ENCODE data around the gene TTC7B.
"Not testable (repeated sequence)": the region's sequence is repeated elsewhere in the genome, so short reads cannot be mapped to it uniquely, and the experiment has no call there.

TTC7B gene

GRCh38 chr14:90815822-90816662 lies at the start of gene TTC7B:
TSS of gene TTC7B (minus strand) at chr14:90816430. CDS start at chr14:90816295, 135 bp downstream.
- peak; percentile 70 for DNase-seq

DNA sequence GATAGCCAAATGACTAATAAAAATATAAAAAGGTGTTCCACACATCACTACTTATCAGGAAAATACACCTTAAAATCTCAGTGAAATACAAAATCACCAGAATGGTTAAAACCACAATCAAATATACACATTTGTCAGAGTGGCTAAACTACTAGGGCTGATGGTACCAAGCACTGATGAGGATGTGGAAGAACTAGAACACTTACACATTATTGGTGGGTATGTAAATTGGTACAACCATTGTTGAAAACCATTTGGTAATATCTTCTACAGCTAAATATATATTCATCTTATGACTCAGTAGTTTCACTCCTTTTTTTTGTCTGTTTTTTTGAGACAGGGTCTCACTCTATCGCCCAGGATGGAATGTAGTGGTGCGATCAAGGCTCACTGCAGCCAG lies 48.5 kb upstream of the TTC7B start:
- DNase-seq = no peak

DNA sequence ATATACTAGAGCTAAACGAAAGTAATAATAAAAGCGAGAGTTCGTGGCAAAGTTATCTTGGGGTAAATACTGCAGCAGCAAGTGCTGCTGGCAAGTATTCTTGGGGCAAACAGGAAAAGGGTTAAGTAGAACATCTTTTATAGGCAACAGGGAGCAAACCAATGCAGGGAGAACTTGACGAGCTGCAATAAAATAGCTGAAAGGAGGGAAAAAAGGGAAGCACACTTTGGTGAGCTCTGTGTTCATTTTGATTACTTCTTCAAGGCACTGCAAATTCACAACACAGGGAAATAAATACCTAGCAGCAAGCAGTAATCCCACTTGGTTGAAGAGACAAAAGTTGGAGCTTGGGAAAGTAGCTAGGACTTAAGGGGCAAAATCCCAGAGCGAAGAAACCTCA lies 42.3 kb upstream of the TTC7B start:
- DNase-seq = no peak

DNA sequence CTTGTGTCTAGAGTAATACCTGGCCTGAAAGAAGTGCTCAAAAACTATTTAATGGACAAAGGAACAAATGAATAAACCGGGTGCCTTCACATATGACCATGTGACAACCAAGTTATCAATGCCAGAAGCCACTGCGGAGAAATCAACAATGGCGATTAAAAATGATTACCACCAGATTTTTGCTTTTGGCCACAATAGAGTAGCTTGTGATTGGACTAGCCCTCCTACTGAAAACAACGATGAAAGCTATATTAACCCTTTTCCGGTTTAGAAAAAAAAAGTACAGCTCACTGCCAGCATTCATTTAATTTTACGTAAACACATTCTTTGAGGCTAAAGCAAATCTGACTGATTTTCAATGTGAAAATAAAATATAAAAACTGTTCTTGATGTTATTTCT lies 41.6 kb upstream of the TTC7B start:
- no peak for DNase-seq

DNA sequence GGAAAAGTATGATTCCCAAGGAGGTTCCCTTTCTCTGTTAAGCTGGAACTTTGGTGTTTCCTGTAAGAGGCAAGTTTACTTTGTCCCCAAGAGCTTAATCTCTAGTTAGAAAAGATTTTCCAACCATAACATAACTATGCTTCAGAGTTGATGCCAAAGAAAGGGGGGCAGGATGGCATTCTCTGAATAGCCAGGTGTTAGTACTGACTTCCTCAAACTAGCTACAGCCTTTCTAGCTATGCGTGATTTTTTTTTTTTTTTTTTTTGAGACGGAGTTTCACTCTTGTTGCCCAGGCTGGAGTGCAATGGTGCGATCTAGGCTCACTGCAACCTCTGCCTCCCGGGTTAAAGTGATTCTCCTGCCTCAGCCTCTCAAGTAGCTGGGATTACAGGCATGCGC lies 39.9 kb upstream of the TTC7B start:
- not testable (repeated sequence) for DNase-seq

GRCh38 chr14:90853116-90853515 lies 36.9 kb upstream of the TTC7B start:
- DNase-seq = no peak

DNA sequence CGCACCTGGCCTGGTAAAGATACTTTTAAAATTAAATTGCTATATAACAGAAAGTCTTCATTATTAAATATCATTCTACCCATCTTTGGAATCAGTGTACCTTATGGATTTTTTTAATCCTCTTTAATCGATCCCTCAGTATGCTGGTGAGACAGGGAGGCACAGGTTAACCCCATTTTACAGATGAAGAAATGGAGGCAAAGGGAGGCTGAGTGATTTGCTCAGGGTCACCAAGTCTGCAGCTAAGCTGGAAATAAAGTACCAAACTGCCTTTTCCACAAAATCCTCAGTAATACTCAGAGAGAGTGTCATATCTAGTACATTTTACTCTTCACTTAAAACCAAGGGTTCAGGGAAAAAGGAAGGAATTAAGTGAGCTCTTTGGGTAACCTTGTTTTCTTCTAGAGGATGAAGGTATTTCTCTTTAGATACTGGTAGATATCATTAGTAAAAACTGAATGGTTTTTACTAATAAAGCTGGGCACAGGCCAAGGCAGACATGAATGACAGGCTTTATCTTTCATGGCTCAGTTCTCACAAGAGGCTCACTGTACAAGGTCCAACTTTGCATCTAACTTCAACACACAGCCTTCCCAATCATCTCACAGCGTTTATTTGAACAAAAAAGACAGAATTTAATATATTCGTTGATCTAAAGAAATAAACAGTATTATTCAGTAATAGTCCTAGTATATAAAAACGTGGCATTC lies 35.3 kb upstream of the TTC7B start:
- no peak for DNase-seq

GRCh38 chr14:90850487-90850886 lies 34.3 kb upstream of the TTC7B start:
- peak; percentile 14 for DNase-seq

- no peak for DNase-seq
These were observed 33.7 kb upstream of the TTC7B start for GRCh38 chr14:90849787-90850444.

GRCh38 chr14:90848944-90849731 lies 32.9 kb upstream of the TTC7B start:
- no peak for DNase-seq

- no peak for DNase-seq
These were observed 30.3 kb upstream of the TTC7B start for GRCh38 chr14:90846511-90846910.

GRCh38 chr14:90844321-90844720 lies 28.1 kb upstream of the TTC7B start:
- no peak for DNase-seq

DNA sequence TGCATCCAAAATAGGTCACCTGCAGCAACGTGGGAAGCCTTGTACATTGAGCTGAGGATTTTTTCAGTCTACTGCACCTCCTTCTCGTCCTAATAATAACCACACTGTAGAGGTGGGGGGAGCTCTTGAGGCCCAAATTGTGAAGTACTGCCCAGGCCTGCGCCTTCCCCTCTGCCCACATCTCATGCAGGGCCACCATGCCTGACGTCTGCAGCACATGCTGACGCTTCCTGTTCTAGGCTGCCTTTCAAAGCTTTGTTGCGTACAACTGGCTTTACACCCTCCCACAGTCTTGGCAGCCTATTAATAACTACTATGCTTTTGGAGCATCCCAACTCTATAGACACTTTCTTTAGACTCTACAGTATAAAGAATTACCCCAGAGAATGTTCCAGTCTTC lies 26.5 kb upstream of the TTC7B start:
- no peak for DNase-seq

DNA sequence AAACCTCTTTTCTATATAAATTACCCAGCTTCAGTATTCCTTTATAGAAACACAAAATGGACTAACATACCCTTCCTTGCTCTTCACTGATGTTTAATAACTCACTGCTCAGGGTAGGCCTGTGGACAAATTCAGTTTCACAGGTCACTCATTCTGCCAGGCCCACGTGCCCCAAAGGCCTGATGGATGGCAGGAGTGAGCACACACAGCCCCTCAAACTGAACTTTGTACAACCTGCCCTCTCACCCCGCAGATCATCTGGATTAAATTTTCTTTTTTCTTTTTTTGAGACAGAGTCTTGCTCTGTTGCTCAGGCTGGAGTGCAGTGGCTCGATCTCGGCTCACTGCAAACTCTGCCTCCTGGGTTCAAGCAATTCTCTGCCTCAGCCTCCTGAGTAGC lies 24.4 kb upstream of the TTC7B start:
- not testable (repeated sequence) for DNase-seq

GRCh38 chr14:90839889-90840266 lies 23.6 kb upstream of the TTC7B start:
- DNase-seq = no peak

DNA sequence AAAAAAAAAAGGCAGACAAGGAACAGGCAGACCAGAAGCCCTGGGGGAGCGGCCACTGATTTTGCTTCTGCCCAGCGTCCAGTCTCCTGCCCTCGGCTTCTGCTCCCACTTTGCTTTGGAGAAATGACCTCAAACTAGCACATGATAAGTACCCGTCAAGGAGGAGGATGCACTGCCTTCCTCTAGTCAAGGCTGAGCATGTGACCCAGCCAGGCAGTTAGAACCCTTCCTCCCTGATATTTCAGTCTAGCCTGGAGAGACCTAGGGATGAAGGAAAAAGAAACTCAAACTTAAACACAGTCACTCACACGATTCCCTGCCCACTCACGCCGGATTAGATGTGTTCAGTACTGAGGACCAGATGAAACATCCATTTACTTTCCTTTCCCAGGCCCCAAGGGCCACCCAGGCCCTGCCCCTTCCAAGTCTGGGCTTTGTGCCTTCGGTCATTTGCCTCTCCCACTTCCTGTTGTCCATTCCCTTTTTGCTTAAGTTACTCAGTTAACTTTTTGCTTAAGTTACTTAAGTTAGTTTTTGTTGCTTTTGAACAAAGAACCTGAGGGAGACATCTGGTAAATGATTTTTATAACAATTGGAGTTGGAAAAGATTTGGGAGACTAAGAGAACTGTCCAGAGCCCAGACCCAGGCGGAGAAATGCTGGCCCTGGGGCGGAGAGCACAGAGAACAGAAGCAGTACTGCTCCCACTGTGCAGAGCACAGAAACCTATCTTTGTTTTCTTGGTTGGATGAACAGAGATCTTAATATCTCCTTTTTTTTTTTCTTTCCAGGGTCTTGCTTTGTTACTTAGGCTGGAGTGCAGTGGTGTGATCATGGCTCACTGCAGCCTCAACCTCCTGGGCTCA lies 23.0 kb upstream of the TTC7B start:
- no peak for DNase-seq

- not testable (repeated sequence) for DNase-seq
These were observed 22.3 kb upstream of the TTC7B start for GRCh38 chr14:90838531-90838930.

GRCh38 chr14:90837355-90837754 lies 21.1 kb upstream of the TTC7B start:
- no peak for DNase-seq

GRCh38 chr14:90836692-90837063 lies 20.4 kb upstream of the TTC7B start:
- DNase-seq = no peak

DNA sequence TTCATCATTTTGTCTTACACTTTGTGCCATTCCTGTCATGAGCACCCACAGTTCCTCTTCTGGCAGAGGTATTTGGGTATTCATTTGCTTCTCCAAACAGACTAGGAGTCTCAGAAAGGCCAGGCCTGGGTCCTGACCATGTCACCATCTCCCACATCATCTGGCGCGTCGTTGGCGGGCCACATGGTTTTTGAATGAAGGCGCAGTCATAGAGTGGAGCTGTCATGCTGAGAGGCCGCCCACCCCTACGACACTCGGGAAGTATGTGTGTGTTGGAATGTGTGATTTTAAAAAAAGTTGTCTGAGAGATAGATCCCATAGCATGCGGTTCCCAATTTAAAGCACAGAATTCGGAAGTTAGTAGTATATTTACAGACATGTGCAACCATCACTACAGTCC lies 15.6 kb upstream of the TTC7B start:
- DNase-seq = no peak

- no peak for DNase-seq
These were observed 14.9 kb upstream of the TTC7B start for GRCh38 chr14:90830931-90831701.
